ENCODE data around the gene CNTFR.
A peak's percentile ranks its signal among the peaks of the same experiment; 100 is the strongest.

The CNTFR gene

DNA sequence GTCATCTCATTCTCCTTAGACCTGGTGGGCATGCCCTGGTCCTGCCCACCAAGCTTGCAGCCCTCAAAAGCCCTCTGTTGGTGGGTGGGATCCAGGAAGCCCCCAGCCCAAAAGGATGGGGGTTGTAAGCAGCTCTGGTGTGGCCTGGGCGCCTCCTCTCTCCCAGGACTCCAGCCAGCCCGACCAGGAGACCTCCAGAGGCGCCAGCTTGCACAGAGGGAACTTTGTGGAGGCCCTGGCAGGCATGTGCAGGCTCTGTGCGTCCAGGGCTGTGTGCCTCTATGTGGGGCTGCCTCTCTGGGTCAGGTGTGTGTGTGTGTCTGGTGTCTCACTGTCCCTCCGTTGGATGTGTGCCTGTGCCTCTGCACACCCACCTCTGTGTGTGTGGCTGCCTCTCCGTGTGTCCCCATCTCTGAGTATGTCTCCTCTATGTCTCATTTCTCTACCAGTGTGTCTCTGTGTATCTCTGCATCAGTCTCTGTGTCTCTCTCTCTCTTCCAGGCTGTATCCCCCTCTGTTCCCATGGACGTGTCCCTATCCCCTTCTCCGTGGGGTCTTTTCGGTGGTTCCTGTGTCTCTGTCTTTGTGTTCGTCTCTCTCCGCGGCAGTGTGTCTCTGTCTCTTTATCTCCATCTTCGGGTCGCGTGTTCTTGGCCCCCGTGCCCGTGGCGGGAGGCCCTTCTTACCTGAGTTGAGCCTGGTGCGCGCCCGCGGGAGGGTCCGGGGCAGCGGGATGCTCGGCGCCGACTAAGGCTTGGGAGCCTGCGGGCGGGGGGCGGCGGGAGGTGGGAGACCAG lies 67.2 kb downstream of the CNTFR start:
- TF ChIP-seq, protein P1, sequence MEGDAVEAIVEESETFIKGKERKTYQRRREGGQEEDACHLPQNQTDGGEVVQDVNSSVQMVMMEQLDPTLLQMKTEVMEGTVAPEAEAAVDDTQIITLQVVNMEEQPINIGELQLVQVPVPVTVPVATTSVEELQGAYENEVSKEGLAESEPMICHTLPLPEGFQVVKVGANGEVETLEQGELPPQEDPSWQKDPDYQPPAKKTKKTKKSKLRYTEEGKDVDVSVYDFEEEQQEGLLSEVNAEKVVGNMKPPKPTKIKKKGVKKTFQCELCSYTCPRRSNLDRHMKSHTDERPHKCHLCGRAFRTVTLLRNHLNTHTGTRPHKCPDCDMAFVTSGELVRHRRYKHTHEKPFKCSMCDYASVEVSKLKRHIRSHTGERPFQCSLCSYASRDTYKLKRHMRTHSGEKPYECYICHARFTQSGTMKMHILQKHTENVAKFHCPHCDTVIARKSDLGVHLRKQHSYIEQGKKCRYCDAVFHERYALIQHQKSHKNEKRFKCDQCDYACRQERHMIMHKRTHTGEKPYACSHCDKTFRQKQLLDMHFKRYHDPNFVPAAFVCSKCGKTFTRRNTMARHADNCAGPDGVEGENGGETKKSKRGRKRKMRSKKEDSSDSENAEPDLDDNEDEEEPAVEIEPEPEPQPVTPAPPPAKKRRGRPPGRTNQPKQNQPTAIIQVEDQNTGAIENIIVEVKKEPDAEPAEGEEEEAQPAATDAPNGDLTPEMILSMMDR (IDR thresholded peaks at IDR 0.05; ENCODE audit: low read depth, low read length, missing control alignments): no peak
- Histone ChIP-seq H3K27me3 (replicated peaks) (peaks cover 8% of the 10 kb centered on the region), H3K27ac (no peak overlapping the region), H3K4me3 (ENCODE audit: low read depth, low read length) (peak overlapping the region; percentile 40), H3K36me3 (replicated peaks) (no peaks in the 10 kb centered on the region)
- in situ Hi-C loops (cut with HindIII; ENCODE audit: low pct_ligation_motif_present, low sequenced_read_pairs): no loop called here
- no peak for DNase-seq

- in situ Hi-C loops (cut with HindIII; ENCODE audit: low pct_ligation_motif_present, low sequenced_read_pairs): no loop called here
- Histone ChIP-seq H3K4me3 (ENCODE audit: low read depth, low read length) (no peak overlapping the region), H3K36me3 (replicated peaks) (no peaks in the 10 kb centered on the region), H3K27ac (no peak overlapping the region), H3K27me3 (replicated peaks) (peaks cover 8% of the 10 kb centered on the region)
- TF ChIP-seq, protein P1 (IDR thresholded peaks at IDR 0.05; ENCODE audit: low read depth, low read length, missing control alignments): no peak
- no peak for DNase-seq
Observed at GRCh38 chr9:34521406-34522045, 68.0 kb downstream of the CNTFR start.

- in situ Hi-C loops (cut with HindIII; ENCODE audit: low pct_ligation_motif_present, low sequenced_read_pairs): no loop called here
- no peak overlapping the region for H3K4me3 ChIP-seq (ENCODE audit: low read depth, low read length)
- H3K27ac ChIP-seq: no peak overlapping the region
- DNase-seq: no peak
- H3K36me3 ChIP-seq (replicated peaks): no peaks in the 10 kb centered on the region
- TF ChIP-seq, protein P1 (IDR thresholded peaks at IDR 0.05; ENCODE audit: low read depth, low read length, missing control alignments): no peak
- H3K27me3 ChIP-seq (replicated peaks): peaks cover 8% of the 10 kb centered on the region
Observed at GRCh38 chr9:34520505-34521385, 68.8 kb downstream of the CNTFR start.

GRCh38 chr9:34520096-34520495 lies 69.4 kb downstream of the CNTFR start:
- DNase-seq: no peak
- H3K27ac ChIP-seq: no peak overlapping the region
- no peaks in the 10 kb centered on the region for H3K36me3 ChIP-seq (replicated peaks)
- no peak overlapping the region for H3K4me3 ChIP-seq (ENCODE audit: low read depth, low read length)
- TF ChIP-seq, protein P1 (IDR thresholded peaks at IDR 0.05; ENCODE audit: low read depth, low read length, missing control alignments): no peak
- H3K27me3 ChIP-seq (replicated peaks): peaks cover 6% of the 10 kb centered on the region
- in situ Hi-C loops (cut with HindIII; ENCODE audit: low pct_ligation_motif_present, low sequenced_read_pairs): no loop called here

DNA sequence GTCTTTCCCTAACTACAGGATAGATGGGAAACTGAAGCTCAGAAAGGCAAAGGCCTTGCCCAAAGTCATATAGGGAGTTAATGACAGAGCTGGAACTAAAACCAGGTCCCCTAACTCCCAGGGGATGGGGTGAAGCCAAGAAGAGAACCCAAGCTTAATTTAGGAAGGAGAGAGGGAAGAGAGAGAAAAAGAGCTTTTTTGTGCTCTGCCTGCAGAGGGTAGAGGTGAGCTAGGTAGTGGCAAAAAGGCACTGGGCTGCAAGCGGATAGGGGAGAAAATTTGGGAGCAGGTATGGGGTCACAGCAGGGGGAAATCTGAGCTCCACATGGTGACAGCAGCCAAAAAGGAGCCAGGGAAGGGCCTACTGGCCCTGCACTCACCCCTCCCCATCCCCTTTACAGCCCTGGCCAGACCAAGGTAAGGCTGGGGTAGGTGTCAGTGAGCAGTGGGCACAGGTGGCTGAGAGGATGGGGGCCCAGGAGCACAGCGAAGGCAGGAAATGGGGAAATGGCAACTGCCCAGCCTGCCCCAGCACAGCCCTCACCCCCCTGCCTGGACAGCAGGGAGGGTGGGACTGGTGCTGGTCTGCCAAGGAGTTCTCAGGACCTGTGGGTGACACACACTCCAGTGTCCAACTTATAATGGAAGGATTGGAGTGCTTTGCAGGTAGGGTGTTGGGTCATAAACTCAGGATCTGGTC lies 70.1 kb downstream of the CNTFR start:
- no peak overlapping the region for H3K4me3 ChIP-seq (ENCODE audit: low read depth, low read length)
- TF ChIP-seq, protein P1 (IDR thresholded peaks at IDR 0.05; ENCODE audit: low read depth, low read length, missing control alignments): no peak
- H3K36me3 ChIP-seq (replicated peaks): no peaks in the 10 kb centered on the region
- peaks cover 6% of the 10 kb centered on the region for H3K27me3 ChIP-seq (replicated peaks)
- DNase-seq: no peak
- in situ Hi-C loops (cut with HindIII; ENCODE audit: low pct_ligation_motif_present, low sequenced_read_pairs): no loop called here
- H3K27ac ChIP-seq: no peak overlapping the region
